CD4-positive, alpha-beta T cell treated with Interleukin-17A for 1 hour (primary cell): ENCODE results near the gene PXK.

Experiments used
- DNase-seq: peaks from one replicate; pipeline ENCODE4 v3.0.0-alpha.2; 2020

PXK gene

DNA sequence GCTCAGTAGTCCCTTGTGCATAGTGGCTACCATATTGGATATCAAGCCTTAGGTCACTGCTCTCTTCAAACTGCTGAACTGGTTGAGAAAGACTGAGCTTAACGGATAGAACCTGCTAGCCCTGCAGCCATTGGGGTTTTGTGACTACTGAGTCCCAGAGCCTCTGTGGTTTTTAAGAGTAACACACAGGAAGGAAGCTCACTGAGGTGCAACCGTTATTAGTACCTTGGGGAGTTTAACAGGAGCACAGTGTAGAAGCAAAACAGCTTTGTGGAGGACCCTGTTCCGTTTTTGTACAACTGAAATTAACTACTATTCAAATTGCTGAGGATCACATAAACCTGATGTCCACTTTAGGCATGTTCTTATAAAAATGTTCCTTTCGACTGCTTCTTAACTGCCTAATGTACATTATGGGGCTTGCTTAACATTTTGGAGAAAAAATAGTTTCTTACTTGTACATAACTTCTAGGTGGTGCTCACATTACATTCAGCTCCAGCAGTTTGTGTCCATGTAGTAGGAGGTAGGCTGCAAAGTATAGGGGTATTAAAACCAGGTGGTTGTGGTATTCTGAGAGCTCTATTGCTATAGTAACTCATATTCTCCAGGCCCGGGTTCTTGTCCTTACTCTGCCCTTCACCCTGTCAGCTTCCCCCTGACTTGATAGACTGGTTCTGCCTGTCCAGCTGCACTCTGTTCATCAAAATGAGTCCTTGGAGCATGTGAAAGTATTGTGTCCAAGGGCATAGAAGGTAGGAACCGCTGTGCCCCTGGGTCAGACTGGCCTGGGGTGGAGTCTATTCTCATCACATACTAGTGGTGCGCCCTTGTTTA lies 17.3 kb downstream of the PXK start:
- peak; percentile 22 for DNase-seq

DNA sequence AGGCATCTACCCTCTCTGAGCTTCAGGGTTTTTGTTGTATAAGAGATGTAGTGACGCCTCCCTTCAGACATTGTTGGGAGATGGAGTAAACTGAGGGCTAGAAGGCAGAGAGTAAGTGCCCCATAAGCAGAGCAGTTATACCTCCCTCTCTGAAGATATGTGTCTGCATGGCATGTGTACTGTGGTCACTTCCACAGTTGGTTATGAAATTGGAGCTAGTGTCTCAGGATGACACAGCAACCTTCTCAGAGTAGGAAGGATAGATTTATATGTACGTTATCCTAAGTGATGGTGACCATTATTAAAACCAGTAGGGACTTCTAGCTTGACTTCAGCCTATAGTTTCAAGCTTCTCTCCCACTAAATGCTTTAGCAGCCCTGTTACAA lies 17.9 kb downstream of the PXK start:
- DNase-seq = no peak

DNA sequence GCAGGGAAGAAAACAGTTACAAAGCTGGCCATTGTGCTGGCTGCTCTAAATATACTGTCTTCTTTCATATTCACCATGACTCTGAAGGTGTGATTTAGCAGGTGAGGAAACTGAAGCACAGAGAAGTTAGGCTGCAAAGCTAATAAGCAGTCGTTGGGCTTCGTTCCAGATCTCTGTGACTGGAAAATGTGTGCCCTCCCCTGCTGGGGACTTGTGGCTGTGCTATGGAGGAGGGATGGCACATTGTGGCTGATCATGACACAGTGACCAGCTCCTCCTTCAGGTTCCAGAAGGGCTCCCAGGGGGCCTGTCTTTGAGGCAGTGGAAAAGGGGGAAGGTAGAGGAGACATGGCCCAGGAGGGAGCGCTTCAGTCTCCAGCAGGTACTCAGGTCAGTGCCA lies 19.2 kb downstream of the PXK start:
- DNase-seq = no peak

- no peak for DNase-seq
These were observed 19.9 kb downstream of the PXK start for GRCh38 chr3:58352626-58353025.

DNA sequence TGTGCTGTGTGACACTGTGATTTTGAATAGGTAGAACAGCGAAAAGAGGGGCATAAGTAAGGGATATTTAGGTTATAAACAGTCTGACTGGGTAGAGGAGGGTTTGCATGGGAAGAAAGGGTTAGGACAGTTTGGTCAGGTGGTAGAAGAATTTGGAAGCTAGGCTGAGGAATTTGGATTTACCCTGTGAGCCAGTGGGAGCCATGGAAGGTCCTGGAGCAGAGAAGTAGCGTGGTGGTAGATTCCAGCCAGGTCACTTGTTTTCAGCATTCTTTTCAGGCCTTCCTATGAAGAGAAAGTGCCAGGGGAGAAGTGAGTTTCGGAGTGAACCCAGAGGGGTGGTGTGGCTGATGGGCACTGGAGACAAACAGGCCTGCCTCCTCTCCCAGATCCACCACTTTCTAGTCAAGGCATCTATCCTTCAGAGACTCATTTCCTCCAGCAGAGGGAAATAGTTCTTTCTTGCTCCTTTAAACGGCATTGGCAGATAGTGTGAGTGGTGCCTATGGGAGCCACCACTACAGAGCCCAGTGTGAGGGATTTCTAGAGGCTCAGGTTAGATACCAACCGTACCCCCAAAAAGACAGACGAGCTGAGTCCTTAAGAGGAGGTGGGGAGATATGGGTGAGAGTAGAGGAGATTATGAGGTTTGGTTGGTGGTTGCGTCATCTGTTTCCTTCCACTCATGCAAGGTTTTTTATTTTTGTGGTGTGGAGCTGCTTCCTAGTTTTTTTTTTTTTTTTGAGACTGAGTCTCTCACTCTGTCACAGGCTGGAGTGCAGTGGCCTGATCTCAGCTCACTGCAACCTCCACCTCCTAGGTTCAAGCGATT lies 21.2 kb downstream of the PXK start:
- peak; percentile 23 for DNase-seq

- DNase-seq = no peak
These were observed 22.5 kb downstream of the PXK start for GRCh38 chr3:58355179-58355578.

- no peak for DNase-seq
These were observed 23.4 kb downstream of the PXK start for GRCh38 chr3:58356054-58356453.

- no peak for DNase-seq
These were observed 24.7 kb downstream of the PXK start for GRCh38 chr3:58357402-58357801.

DNA sequence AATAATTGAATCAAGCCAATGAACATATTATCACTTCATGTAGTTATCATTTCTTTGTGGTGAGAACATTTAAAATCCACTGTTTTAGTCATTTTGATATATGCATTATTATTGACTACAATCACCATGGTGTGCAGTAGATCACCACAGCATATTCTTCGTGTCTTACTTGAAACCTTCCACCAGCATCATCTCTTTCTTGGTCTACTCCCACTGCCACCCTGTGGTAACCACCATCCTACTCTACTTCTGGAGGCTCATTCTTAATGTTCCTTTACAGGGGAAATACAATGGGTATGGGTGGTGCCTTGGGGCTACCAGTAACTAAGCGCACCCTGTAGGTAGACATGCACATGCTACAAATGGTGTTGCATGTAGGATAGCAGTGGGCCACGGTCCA lies 25.4 kb downstream of the PXK start:
- no peak for DNase-seq

DNA sequence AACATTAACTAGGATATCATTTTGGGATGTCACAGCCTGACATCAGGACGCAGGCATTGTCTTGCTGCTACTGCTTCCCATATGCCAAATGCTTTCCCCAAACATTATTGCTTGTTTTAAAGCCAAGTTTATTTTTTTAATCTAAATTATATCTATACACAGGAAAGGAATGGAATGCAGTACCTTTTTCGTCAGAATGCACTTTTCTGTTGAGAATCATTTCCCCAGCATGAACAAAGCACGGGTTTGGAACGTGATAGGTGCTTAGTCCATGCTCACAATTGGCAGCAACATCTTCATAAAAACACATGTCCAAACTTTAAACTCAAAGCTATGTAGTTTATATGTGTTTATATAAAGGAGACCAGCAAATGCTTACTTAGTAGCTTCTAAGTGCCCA lies 26.1 kb downstream of the PXK start:
- no peak for DNase-seq

DNA sequence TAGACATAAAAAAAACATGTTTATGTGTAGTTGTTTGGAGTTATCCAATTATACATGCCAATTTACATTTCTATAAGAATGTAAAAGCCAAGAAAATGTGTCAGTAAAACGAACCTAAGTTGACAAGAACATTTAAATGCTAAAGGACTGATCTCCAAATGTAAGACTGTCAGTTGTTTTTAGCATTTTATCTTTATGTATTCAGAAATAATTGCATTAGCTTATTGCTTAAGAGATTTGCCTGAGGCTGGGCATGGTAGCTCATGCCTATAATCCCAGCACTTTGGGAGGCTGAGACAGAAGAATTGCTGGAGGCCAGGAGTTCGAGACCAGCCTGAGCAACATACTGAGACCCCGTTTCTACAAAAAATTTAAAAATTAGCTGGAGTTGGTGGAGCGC lies 26.9 kb downstream of the PXK start:
- DNase-seq = no peak

DNA sequence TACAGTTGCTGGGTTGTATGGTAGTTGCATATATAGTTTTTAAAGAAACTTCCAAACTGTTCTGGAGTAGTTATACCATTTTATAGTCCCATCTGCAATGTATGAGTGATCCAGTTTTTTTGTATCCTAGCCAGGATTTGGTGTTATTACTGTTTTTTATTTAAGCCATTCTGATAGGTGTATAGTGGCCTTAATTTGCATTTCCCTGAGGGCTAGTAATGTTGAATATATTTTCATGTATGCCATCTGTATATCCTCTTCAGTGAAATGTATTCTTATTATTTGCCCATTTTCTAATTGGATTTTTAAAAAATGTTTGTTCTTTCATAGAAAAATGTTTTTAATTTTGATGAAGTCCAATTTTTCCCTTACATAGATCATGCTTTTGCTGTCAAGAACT lies 29.2 kb downstream of the PXK start:
- DNase-seq = no peak

DNA sequence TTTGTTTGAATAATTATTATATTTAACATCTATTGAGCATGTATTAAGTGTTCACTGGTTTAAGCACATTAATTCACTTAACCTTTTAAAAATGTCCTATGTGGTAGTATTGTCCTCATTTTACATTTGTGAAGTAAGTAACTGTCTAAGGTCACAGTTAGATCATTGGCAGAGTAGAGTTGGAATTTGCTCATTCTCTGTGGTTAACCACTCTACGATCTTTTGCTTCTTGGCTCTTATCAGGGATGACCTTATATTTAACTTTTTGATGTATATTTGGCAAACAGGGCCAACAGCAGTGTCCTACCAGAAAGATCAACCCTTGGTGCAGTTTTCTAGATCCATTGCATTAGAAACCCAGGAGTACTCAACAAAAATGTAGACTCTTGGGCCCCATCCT lies 34.0 kb downstream of the PXK start:
- DNase-seq = no peak

GRCh38 chr3:58369038-58369437 lies 36.3 kb downstream of the PXK start:
- no peak for DNase-seq

DNA sequence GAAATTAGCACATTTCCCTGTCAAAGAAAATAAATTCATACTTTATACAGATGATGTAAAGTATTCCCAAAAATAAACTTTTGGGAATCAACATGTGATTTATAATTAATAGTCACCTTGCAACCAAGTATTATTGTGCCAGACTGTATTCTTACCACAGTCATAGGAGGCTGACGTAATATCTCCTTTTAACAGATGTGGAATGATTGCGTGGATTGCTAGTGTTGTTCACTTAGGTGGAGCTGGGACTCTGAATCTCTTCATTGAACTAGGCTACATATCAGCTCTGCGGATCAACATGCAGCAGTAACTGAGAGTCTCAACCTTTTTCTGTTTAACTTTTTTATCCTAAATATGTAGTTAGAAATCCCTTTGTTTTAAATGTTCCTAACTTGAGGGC lies 37.2 kb downstream of the PXK start:
- no peak for DNase-seq

DNA sequence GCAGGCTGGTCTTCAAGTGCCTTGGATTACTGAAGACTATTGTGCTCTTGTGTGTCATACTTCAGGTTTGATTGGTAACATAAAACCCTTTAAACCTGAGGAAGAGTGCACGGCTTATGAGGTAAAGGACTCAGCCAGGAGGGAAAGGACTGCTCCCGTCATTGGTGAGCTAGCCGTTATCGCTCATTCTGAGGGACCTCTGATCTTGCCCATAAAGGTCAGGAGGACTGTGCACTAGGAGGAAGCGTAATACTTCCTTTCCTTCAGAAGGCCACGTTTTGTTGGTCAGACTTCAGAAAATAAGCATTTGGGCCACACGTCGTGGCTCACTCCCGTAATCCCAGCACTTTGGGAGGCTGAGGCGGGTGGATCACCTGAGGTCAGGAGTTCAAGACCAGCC lies 37.7 kb downstream of the PXK start:
- DNase-seq = no peak

- no peak for DNase-seq
These were observed 39.1 kb downstream of the PXK start for GRCh38 chr3:58371754-58372153.

GRCh38 chr3:58375254-58375653 lies 42.6 kb downstream of the PXK start:
- no peak for DNase-seq

GRCh38 chr3:58377168-58377567 lies 44.5 kb downstream of the PXK start:
- no peak for DNase-seq

GRCh38 chr3:58377750-58378149 lies 45.1 kb downstream of the PXK start:
- DNase-seq = no peak

- DNase-seq = no peak
These were observed 46.8 kb downstream of the PXK start for GRCh38 chr3:58379351-58380073.

- no peak for DNase-seq
These were observed 50.8 kb downstream of the PXK start for GRCh38 chr3:58383476-58383875.

DNA sequence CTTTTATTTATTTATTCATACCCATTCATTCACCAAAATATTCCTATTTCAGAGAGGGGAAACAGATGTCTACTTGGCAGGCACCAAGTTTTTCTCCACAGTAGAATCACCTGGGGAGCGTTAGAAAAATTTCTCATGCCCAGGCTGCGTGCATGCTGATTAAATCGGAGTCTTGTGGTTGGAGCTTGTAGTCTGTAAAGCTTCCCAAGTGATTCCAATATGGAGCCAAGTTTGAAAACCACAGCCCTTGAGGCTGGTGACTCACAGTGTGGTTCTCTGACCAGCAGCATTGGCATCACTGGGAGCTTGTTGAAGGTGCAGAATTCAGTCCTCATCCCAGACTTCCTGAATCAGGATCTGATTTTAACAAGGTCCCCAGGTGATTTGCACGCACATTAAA lies 51.2 kb downstream of the PXK start:
- no peak for DNase-seq
